Measurements from ENCODE around the gene BTNL9. TPM values are rescaled to one million over a fixed set of nuclear protein-coding genes. Genes with fewer than 3 reads are reported as not detected.

Gene BTNL9
- total and polyA plus RNA-seq, 8 donors, result 2.7 to 57.0 (median 6.2) TPM

- no peak for DNase-seq
- Histone ChIP-seq H3K9me3 (no peaks in the 10 kb centered on the region), H3K4me3 (no peak overlapping the region), H3K4me1 (peaks cover 0 to 4% (median 4%) of the 10 kb centered on the region in 3 donors), H3K27me3 (peaks cover 0 to 21% (median 7%) of the 10 kb centered on the region in 4 donors), H3K27ac (no peak overlapping the region), H3K36me3 (no peaks in the 10 kb centered on the region)
- 61 to 77% methylated on average over 8 of the region's 8 CpGs for WGBS, 2 donors
- intact Hi-C loops (cut with DNase I), result no loop called here
- no peak for FAIRE-seq
- TF ChIP-seq CTCF (IDR thresholded peaks at IDR 0.05), result no peak
- ATAC-seq, result no peak
Observed at GRCh38 chr5:181056431-181056830, 16.4 kb downstream of the BTNL9 start.

- 77 to 79% methylated on average over 9 of the region's 9 CpGs for WGBS, 2 donors
- H3K4me1 ChIP-seq, result peaks cover 0 to 4% (median 4%) of the 10 kb centered on the region in 3 donors
- H3K27ac ChIP-seq, result no peak overlapping the region
- DNase-seq (no peak), ATAC-seq (no peak), FAIRE-seq (no peak)
- no peaks in the 10 kb centered on the region for H3K9me3 ChIP-seq
- TF ChIP-seq CTCF (IDR thresholded peaks at IDR 0.05), result no peak
- peaks cover 0 to 22% (median 9%) of the 10 kb centered on the region in 4 donors for H3K27me3 ChIP-seq
- intact Hi-C loops (cut with DNase I), result no loop called here
- H3K4me3 ChIP-seq, result no peak overlapping the region
- H3K36me3 ChIP-seq, result no peaks in the 10 kb centered on the region
Observed at GRCh38 chr5:181058321-181058720, 18.3 kb downstream of the BTNL9 start.

- H3K27ac ChIP-seq, result no peak overlapping the region
- ATAC-seq (peak in 1 of 4 donors; percentile 17), FAIRE-seq (no peak), DNase-seq (no peak)
- TF ChIP-seq CTCF (IDR thresholded peaks at IDR 0.05), result no peak
- H3K4me3 ChIP-seq, result peak overlapping the region in 1 of 4 donors; percentile 30
- no peaks in the 10 kb centered on the region for H3K9me3 ChIP-seq
- no peaks in the 10 kb centered on the region for H3K36me3 ChIP-seq
- 14 to 16% methylated on average over 22 of the region's 22 CpGs for WGBS, 2 donors
- peaks cover 0 to 2% (median 0%) of the 10 kb centered on the region in 3 donors for H3K4me1 ChIP-seq
- intact Hi-C loops (cut with DNase I), result no loop called here
- peaks cover 0 to 22% (median 9%) of the 10 kb centered on the region in 4 donors for H3K27me3 ChIP-seq
Observed at GRCh38 chr5:181058786-181059296, 18.8 kb downstream of the BTNL9 start.

GRCh38 chr5:181059297-181060230 lies 19.5 kb downstream of the BTNL9 start:
- H3K4me1 ChIP-seq, result no peaks in the 10 kb centered on the region
- peak overlapping the region in 1 of 4 donors; percentile 30 for H3K4me3 ChIP-seq
- TF ChIP-seq CTCF (IDR thresholded peaks at IDR 0.05), result no peak
- DNase-seq (no peak), ATAC-seq (peak in 2 of 4 donors; percentile 51 to 79), FAIRE-seq (no peak)
- H3K27ac ChIP-seq, result no peak overlapping the region
- intact Hi-C loops (cut with DNase I), result no loop called here
- H3K27me3 ChIP-seq, result peaks cover 0 to 22% (median 9%) of the 10 kb centered on the region in 4 donors
- no peaks in the 10 kb centered on the region for H3K9me3 ChIP-seq
- 8 to 12% methylated on average over 70 to 86 of the region's 86 CpGs for WGBS, 2 donors
- no peaks in the 10 kb centered on the region for H3K36me3 ChIP-seq
